GM23338 (cell line): ENCODE results near the gene SPART. TPM values are rescaled to one million over a fixed set of nuclear protein-coding genes. Genes with fewer than 3 reads are reported as not detected.

Experiments used
- ATAC-seq: fragments of 200-7000 bp; cut with Tn5 transposase; 3 replicates; pipeline ENCODE4 v1.9.1; 2020
- DNase-seq: peaks from one replicate; pipeline ENCODE4 v3.0.0-alpha.2; 2015; ENCODE audit warnings: low spot score
- H2AFZ ChIP-seq: fragments of 200-600 bp; sonication (generic); 2 replicates; pipeline ENCODE4 v1.8.0; 2016; ENCODE audit warnings: antibody characterized with exemption, mild to moderate bottlenecking, moderate library complexity
- H3F3A ChIP-seq: fragments of 200-600 bp; sonication (generic); replicated peaks from 2 replicates; pipeline ENCODE4 v1.8.0; 2017; ENCODE audit warnings: antibody characterized with exemption, mixed run types, low read depth
- H3K27ac ChIP-seq: fragments of 200-600 bp; sonication (generic); 2 replicates; pipeline ENCODE4 v1.6.1; 2016; ENCODE audit warnings: low read depth
- H3K27me3 ChIP-seq: fragments of 200-600 bp; sonication (generic); 2 replicates; pipeline ENCODE4 v1.8.0; 2016; ENCODE audit warnings: mild to moderate bottlenecking, mixed run types, moderate library complexity; ENCODE audit not compliant: insufficient read depth
- H3K36me3 ChIP-seq: fragments of 200-600 bp; sonication (generic); 2 replicates; pipeline ENCODE4 v1.8.0; 2016; ENCODE audit warnings: mild to moderate bottlenecking; ENCODE audit not compliant: insufficient read depth
- H3K4me1 ChIP-seq: fragments of 200-600 bp; sonication (generic); 2 replicates; pipeline ENCODE4 v1.8.0; 2016; ENCODE audit warnings: mild to moderate bottlenecking, moderate library complexity; ENCODE audit not compliant: insufficient read depth
- H3K4me2 ChIP-seq: fragments of 200-600 bp; sonication (generic); 2 replicates; pipeline ENCODE4 v1.7.1; 2017; ENCODE audit warnings: mixed run types
- H3K4me3 ChIP-seq: fragments of 200-600 bp; sonication (generic); 2 replicates; pipeline ENCODE4 v1.6.1; 2016; ENCODE audit warnings: mixed run types
- H3K79me2 ChIP-seq: fragments of 200-600 bp; sonication (generic); replicated peaks from 2 replicates; pipeline ENCODE4 v1.8.0; 2017; ENCODE audit warnings: mild to moderate bottlenecking; ENCODE audit not compliant: insufficient read depth
- H3K9me2 ChIP-seq: fragments of 200-600 bp; sonication (generic); 2 replicates; pipeline ENCODE4 v1.8.0; 2017; ENCODE audit not compliant: insufficient read depth
- H4K20me1 ChIP-seq: fragments of 200-600 bp; sonication (generic); replicated peaks from 2 replicates; pipeline ENCODE4 v1.8.0; 2017; ENCODE audit warnings: mild to moderate bottlenecking; ENCODE audit not compliant: insufficient read depth
- H3K27ac Mint-ChIP-seq: 2 replicates; pipeline ENCODE4 v1.8.0; 2020; ENCODE audit warnings: inconsistent platforms, mild to moderate bottlenecking, moderate library complexity, mixed read lengths
- H3K27me3 Mint-ChIP-seq: 3 replicates; pipeline ENCODE4 v1.8.0; 2022; ENCODE audit warnings: low read depth, mild to moderate bottlenecking, moderate library complexity, mixed read lengths, inconsistent platforms; ENCODE audit not compliant: insufficient read depth, poor library complexity
- H3K36me3 Mint-ChIP-seq: 3 replicates; pipeline ENCODE4 v1.8.0; 2021; ENCODE audit warnings: low read depth, mild to moderate bottlenecking, inconsistent platforms, moderate library complexity, mixed read lengths
- H3K4me1 Mint-ChIP-seq: 3 replicates; pipeline ENCODE4 v1.8.0; 2020; ENCODE audit warnings: mild to moderate bottlenecking, inconsistent platforms, mixed read lengths
- H3K4me3 Mint-ChIP-seq: 3 replicates; pipeline ENCODE4 v1.8.0; 2021; ENCODE audit warnings: moderate library complexity, mild to moderate bottlenecking, inconsistent platforms, mixed read lengths
- H3K9me3 Mint-ChIP-seq: 3 replicates; pipeline ENCODE4 v1.8.0; 2020; ENCODE audit warnings: moderate library complexity, mild to moderate bottlenecking, inconsistent platforms, mixed read lengths
- CREB1 ChIP-seq: fragments of 250-450 bp; sonication (Bioruptor Pico); IDR thresholded peaks from 2 replicates; pipeline ENCODE4 v1.5.0; 2020; ENCODE audit warnings: low read depth, mild to moderate bottlenecking, moderate library complexity
- EZH2 ChIP-seq: fragments of 200-600 bp; sonication (generic); IDR thresholded peaks from one replicate; pipeline ENCODE4 v1.8.0; 2017; ENCODE audit warnings: antibody characterized with exemption, mild to moderate bottlenecking, low read depth; ENCODE audit not compliant: unreplicated experiment
- EZH2phosphoT487 ChIP-seq: fragments of 200-600 bp; sonication (generic); IDR thresholded peaks from one replicate; pipeline ENCODE4 v1.8.1; 2018; ENCODE audit warnings: antibody characterized with exemption; ENCODE audit not compliant: unreplicated experiment
- JUNB ChIP-seq: IDR thresholded peaks from one replicate; pipeline ENCODE4 v1.6.1; 2016; ENCODE audit warnings: antibody characterized with exemption; ENCODE audit not compliant: unreplicated experiment
- NANOG ChIP-seq: IDR thresholded peaks from 2 replicates; pipeline ENCODE4 v1.6.1; 2016; ENCODE audit warnings: antibody characterized with exemption, borderline replicate concordance
- POLR2AphosphoS5 ChIP-seq: IDR thresholded peaks from 2 replicates; pipeline ENCODE4 v1.6.1; 2016; ENCODE audit warnings: antibody characterized with exemption, low read depth
- STAT1 ChIP-seq: IDR thresholded peaks from one replicate; pipeline ENCODE4 v1.6.1; 2016; ENCODE audit warnings: antibody characterized with exemption; ENCODE audit not compliant: unreplicated experiment
- ZNF114 ChIP-seq: fragments of 250-450 bp; sonication (Bioruptor Pico); IDR thresholded peaks from 2 replicates; pipeline ENCODE4 v1.5.0; 2020; ENCODE audit warnings: mild to moderate bottlenecking, moderate library complexity
- ZNF331 ChIP-seq: fragments of 250-450 bp; sonication (Bioruptor Pico); IDR thresholded peaks from 2 replicates; pipeline ENCODE4 v1.5.0; 2020; ENCODE audit warnings: low read depth, mild to moderate bottlenecking, moderate library complexity
- polyA plus RNA-seq: library from polyadenylated mRNA; unstranded; fragments of >200 nt; fragmentation: Nextera tagmentation; extraction: Ambion mirVana; gene quantifications from 2 replicates; pipeline ENCODE4 v1.2.1, GENCODE V29; 2016
- total RNA-seq: library from RNA; depleted of rRNA; stranded (reverse); fragments of >200 nt; shearing (Covaris generic); gene quantifications from 2 replicates; pipeline ENCODE4 v1.2.3, GENCODE V29; 2014
- TF ChIP-seq, protein P1 (sequence below): IDR thresholded peaks from 2 replicates; pipeline ENCODE4 v1.6.1; 2016; ENCODE audit warnings: antibody characterized with exemption
- TF ChIP-seq, protein P2 (sequence below), 2 experiments: fragments of 200-600 bp in 1 of 2; sonication (generic) in 1 of 2; conservative IDR thresholded peaks; 2 replicates each; pipeline versions ENCODE4 v1.5.1 to v1.6.1; 2016 to 2017; ENCODE audit warnings: antibody characterized with exemption in 2 of 2, low read depth in 2 of 2, mild to moderate bottlenecking in 2 of 2, moderate library complexity in 1 of 2
- TF ChIP-seq, protein P3 (sequence below): IDR thresholded peaks from one replicate; pipeline ENCODE4 v1.6.1; 2018; ENCODE audit warnings: antibody characterized with exemption; ENCODE audit not compliant: unreplicated experiment
- TF ChIP-seq, protein P4 (sequence below): fragments of 250-450 bp; sonication (Bioruptor Pico); IDR thresholded peaks from 2 replicates; pipeline ENCODE4 v1.5.0; 2020; ENCODE audit warnings: mild to moderate bottlenecking, moderate library complexity

Gene SPART
- total and polyA plus RNA-seq, 2 experiments from 2014 or later, result 109 to 116 TPM

DNA sequence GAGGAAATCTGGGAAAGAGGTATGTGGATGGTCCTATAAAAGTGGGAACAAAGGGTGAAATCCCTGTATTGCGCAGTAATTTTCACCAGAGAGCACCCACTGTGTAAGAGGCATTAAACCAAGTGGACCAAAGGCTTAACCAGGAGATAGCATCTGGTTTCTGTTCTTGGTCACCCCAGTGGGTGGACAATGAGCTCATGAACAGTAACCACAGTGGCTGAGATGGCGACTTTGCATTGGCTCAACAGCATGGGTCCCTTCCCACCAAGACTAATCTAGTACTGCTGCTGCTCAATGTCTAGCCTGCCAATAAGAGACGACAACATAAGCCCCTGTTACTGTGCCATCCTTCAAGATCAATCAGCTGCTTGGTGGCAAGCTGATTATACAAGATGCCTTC lies 85.2 kb downstream of the SPART start:
- no peak for DNase-seq
- TF ChIP-seq, protein P1, sequence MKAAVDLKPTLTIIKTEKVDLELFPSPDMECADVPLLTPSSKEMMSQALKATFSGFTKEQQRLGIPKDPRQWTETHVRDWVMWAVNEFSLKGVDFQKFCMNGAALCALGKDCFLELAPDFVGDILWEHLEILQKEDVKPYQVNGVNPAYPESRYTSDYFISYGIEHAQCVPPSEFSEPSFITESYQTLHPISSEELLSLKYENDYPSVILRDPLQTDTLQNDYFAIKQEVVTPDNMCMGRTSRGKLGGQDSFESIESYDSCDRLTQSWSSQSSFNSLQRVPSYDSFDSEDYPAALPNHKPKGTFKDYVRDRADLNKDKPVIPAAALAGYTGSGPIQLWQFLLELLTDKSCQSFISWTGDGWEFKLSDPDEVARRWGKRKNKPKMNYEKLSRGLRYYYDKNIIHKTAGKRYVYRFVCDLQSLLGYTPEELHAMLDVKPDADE, result no peak
- TF ChIP-seq NANOG (no peak), EZH2 (no peak), EZH2phosphoT487 (no peak), ZNF331 (CRISPR knock-in tag) (no peak), CREB1 (CRISPR knock-in tag) (no peak), JUNB (no peak), POLR2AphosphoS5 (no peak), ZNF114 (CRISPR knock-in tag) (no peak), STAT1 (no peak)
- TF ChIP-seq, protein P2, sequence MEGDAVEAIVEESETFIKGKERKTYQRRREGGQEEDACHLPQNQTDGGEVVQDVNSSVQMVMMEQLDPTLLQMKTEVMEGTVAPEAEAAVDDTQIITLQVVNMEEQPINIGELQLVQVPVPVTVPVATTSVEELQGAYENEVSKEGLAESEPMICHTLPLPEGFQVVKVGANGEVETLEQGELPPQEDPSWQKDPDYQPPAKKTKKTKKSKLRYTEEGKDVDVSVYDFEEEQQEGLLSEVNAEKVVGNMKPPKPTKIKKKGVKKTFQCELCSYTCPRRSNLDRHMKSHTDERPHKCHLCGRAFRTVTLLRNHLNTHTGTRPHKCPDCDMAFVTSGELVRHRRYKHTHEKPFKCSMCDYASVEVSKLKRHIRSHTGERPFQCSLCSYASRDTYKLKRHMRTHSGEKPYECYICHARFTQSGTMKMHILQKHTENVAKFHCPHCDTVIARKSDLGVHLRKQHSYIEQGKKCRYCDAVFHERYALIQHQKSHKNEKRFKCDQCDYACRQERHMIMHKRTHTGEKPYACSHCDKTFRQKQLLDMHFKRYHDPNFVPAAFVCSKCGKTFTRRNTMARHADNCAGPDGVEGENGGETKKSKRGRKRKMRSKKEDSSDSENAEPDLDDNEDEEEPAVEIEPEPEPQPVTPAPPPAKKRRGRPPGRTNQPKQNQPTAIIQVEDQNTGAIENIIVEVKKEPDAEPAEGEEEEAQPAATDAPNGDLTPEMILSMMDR (conservative IDR thresholded peaks at IDR 0.05; ENCODE audit: low read depth in 2 of 2), result no peak
- TF ChIP-seq, protein P3, sequence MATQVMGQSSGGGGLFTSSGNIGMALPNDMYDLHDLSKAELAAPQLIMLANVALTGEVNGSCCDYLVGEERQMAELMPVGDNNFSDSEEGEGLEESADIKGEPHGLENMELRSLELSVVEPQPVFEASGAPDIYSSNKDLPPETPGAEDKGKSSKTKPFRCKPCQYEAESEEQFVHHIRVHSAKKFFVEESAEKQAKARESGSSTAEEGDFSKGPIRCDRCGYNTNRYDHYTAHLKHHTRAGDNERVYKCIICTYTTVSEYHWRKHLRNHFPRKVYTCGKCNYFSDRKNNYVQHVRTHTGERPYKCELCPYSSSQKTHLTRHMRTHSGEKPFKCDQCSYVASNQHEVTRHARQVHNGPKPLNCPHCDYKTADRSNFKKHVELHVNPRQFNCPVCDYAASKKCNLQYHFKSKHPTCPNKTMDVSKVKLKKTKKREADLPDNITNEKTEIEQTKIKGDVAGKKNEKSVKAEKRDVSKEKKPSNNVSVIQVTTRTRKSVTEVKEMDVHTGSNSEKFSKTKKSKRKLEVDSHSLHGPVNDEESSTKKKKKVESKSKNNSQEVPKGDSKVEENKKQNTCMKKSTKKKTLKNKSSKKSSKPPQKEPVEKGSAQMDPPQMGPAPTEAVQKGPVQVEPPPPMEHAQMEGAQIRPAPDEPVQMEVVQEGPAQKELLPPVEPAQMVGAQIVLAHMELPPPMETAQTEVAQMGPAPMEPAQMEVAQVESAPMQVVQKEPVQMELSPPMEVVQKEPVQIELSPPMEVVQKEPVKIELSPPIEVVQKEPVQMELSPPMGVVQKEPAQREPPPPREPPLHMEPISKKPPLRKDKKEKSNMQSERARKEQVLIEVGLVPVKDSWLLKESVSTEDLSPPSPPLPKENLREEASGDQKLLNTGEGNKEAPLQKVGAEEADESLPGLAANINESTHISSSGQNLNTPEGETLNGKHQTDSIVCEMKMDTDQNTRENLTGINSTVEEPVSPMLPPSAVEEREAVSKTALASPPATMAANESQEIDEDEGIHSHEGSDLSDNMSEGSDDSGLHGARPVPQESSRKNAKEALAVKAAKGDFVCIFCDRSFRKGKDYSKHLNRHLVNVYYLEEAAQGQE, result no peak
- TF ChIP-seq, protein P4, sequence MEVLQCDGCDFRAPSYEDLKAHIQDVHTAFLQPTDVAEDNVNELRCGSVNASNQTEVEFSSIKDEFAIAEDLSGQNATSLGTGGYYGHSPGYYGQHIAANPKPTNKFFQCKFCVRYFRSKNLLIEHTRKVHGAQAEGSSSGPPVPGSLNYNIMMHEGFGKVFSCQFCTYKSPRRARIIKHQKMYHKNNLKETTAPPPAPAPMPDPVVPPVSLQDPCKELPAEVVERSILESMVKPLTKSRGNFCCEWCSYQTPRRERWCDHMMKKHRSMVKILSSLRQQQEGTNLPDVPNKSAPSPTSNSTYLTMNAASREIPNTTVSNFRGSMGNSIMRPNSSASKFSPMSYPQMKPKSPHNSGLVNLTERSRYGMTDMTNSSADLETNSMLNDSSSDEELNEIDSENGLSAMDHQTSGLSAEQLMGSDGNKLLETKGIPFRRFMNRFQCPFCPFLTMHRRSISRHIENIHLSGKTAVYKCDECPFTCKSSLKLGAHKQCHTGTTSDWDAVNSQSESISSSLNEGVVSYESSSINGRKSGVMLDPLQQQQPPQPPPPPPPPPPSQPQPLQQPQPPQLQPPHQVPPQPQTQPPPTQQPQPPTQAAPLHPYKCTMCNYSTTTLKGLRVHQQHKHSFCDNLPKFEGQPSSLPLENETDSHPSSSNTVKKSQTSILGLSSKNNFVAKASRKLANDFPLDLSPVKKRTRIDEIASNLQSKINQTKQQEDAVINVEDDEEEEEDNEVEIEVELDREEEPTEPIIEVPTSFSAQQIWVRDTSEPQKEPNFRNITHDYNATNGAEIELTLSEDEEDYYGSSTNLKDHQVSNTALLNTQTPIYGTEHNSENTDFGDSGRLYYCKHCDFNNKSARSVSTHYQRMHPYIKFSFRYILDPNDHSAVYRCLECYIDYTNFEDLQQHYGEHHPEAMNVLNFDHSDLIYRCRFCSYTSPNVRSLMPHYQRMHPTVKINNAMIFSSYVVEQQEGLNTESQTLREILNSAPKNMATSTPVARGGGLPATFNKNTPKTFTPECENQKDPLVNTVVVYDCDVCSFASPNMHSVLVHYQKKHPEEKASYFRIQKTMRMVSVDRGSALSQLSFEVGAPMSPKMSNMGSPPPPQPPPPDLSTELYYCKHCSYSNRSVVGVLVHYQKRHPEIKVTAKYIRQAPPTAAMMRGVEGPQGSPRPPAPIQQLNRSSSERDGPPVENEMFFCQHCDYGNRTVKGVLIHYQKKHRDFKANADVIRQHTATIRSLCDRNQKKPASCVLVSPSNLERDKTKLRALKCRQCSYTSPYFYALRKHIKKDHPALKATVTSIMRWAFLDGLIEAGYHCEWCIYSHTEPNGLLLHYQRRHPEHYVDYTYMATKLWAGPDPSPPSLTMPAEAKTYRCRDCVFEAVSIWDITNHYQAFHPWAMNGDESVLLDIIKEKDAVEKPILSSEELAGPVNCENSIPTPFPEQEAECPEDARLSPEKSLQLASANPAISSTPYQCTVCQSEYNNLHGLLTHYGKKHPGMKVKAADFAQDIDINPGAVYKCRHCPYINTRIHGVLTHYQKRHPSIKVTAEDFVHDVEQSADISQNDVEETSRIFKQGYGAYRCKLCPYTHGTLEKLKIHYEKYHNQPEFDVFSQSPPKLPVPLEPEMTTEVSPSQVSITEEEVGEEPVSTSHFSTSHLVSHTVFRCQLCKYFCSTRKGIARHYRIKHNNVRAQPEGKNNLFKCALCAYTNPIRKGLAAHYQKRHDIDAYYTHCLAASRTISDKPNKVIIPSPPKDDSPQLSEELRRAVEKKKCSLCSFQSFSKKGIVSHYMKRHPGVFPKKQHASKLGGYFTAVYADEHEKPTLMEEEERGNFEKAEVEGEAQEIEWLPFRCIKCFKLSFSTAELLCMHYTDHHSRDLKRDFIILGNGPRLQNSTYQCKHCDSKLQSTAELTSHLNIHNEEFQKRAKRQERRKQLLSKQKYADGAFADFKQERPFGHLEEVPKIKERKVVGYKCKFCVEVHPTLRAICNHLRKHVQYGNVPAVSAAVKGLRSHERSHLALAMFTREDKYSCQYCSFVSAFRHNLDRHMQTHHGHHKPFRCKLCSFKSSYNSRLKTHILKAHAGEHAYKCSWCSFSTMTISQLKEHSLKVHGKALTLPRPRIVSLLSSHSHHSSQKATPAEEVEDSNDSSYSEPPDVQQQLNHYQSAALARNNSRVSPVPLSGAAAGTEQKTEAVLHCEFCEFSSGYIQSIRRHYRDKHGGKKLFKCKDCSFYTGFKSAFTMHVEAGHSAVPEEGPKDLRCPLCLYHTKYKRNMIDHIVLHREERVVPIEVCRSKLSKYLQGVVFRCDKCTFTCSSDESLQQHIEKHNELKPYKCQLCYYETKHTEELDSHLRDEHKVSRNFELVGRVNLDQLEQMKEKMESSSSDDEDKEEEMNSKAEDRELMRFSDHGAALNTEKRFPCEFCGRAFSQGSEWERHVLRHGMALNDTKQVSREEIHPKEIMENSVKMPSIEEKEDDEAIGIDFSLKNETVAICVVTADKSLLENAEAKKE (CRISPR knock-in tag), result no peak
- no peaks in the 10 kb centered on the region for H3K4me1 ChIP-seq
- Mint-ChIP-seq H3K27ac (no peak overlapping the region), H3K4me3 (no peak overlapping the region), H3K4me1 (peaks cover 10% of the 10 kb centered on the region), H3K36me3 (peaks cover 2% of the 10 kb centered on the region; the same call in 1 of the 3 replicates), H3K27me3 (peaks cover 6% of the 10 kb centered on the region), H3K9me3 (no peaks in the 10 kb centered on the region)
- ATAC-seq, result no peak
- H2AFZ ChIP-seq, result no peak overlapping the region
- no peaks in the 10 kb centered on the region for H3K36me3 ChIP-seq
- no peak overlapping the region for H3K27ac ChIP-seq
- peaks cover 13% of the 10 kb centered on the region for H3K9me2 ChIP-seq
- H3K27me3 ChIP-seq, result no peaks in the 10 kb centered on the region
- no peaks in the 10 kb centered on the region for H4K20me1 ChIP-seq
- H3K4me3 ChIP-seq, result no peak overlapping the region
- H3K4me2 ChIP-seq, result no peak overlapping the region
- no peaks in the 10 kb centered on the region for H3K79me2 ChIP-seq
- no peaks in the 10 kb centered on the region for H3F3A ChIP-seq
